Activated CD8-positive, alpha-beta memory T cell treated with anti-CD3 and anti-CD28 coated beads for 48 hours (primary cell): Measurements from ENCODE around the gene SAA2.
"Not testable (repeated sequence)": the region's sequence is repeated elsewhere in the genome, so short reads cannot be mapped to it uniquely, and the experiment has no call there.

Experiments
- DNase-seq, 3 experiments: peaks; one replicate each; pipeline ENCODE4 v3.0.0-alpha.2; 2020; ENCODE audit warnings: low read depth in 2 of 3, low spot score in 2 of 3

SAA2 gene

DNA sequence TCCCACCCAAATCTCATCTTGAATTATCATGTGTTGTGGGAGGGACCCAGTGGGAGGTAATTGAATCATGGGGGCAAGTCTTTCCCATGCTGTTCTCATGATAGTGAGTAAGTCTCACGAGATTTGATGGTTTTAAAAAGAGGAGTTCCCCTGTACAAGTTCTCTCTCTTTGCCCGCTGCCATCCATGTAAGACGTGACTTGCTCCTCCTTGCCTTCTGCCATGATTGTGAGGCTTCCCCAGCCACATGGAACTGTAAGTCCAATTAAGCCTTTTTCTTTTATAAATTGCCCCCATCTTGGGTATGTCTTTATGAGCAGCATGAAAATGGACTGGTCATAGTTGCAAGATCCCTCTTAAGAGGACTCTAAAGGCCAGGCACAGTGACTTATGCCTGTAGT lies 50.7 kb downstream of the SAA2 start:
- DNase-seq, result not testable (repeated sequence)

DNA sequence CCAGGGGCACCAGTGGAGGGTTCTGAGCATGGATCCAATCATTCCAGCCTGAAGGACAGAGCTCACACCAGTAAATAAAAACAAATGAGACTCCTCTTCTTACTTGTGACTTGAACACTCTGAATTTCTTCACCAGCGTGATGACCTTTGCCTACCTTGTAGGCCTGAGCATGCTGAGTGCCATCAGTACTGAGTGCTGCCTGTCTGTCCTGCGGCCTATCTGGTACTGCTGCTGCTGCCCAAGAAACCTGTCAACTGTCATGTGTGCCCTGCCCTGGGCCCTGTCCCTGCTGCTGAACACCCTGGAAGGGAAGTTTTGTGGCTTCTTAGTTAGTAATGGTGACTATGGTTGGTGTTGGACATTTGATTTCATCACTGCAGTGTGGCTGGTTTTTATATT lies 51.9 kb downstream of the SAA2 start:
- DNase-seq, result no peak
